Bronchial epithelial cell (primary cell): ENCODE results near the gene TAC3. TPM values are rescaled to one million over a fixed set of nuclear protein-coding genes. Genes with fewer than 3 reads are reported as not detected.

ENCODE experiments used
- DNase-seq: peaks from one replicate; pipeline ENCODE4 v3.0.0-alpha.2; 2010; ENCODE audit warnings: low read depth
- FAIRE-seq: peaks from 2 replicates; lab custom pipeline; 2011; peaks lifted over from hg19 to GRCh38; lab: Jason Lieb, UNC
- H3K27me3 ChIP-seq: 2 replicates; pipeline ENCODE4 v1.5.1; 2011; ENCODE audit warnings: low read length; ENCODE audit not compliant: control insufficient read depth, insufficient read depth
- H3K36me3 ChIP-seq: 2 replicates; pipeline ENCODE4 v1.5.1; 2011; ENCODE audit warnings: low read length; ENCODE audit not compliant: control insufficient read depth, insufficient read depth
- H3K4me3 ChIP-seq: 2 replicates; pipeline ENCODE4 v1.5.1; 2011; ENCODE audit warnings: mild to moderate bottlenecking, low read depth, low read length, control low read depth
- CTCF ChIP-seq: IDR thresholded peaks from 2 replicates; pipeline ENCODE4 v1.5.1; 2011; ENCODE audit warnings: mild to moderate bottlenecking, moderate library complexity, low read length, control low read depth, inconsistent platforms; ENCODE audit not compliant: insufficient read depth, severe bottlenecking
- total RNA-seq: library from RNA; depleted of rRNA; stranded (reverse); fragments of >200 nt; gene quantifications from 2 replicates; pipeline ENCODE4 v1.2.1, GENCODE V29; 2014

TAC3 gene
- total RNA-seq, 1 donor from 2014 or later, result not detected

- Histone ChIP-seq H3K4me3 (no peak overlapping the region), H3K36me3 (peaks cover 8% of the 10 kb centered on the region), H3K27me3 (no peaks in the 10 kb centered on the region)
- no peak for TF ChIP-seq CTCF
- no peak for DNase-seq
- FAIRE-seq, result no peak
Observed at GRCh38 chr12:57004651-57005050, 11.7 kb downstream of the TAC3 start.

- no peaks in the 10 kb centered on the region for H3K27me3 ChIP-seq
- no peak for DNase-seq
- FAIRE-seq, result no peak
- TF ChIP-seq CTCF, result no peak
- no peak overlapping the region for H3K4me3 ChIP-seq
- H3K36me3 ChIP-seq, result peaks cover 8% of the 10 kb centered on the region
Observed at GRCh38 chr12:57003395-57003794, 12.9 kb downstream of the TAC3 start.

GRCh38 chr12:57001448-57001906 is 14.9 kb downstream of the TAC3 start:
- Histone ChIP-seq H3K27me3 (no peaks in the 10 kb centered on the region), H3K36me3 (peaks cover 8% of the 10 kb centered on the region), H3K4me3 (no peak overlapping the region)
- no peak for FAIRE-seq
- peak; percentile 86 for TF ChIP-seq CTCF
- peak; percentile 54 for DNase-seq

GRCh38 chr12:57000393-57000792 is 15.9 kb downstream of the TAC3 start:
- no peak overlapping the region for H3K4me3 ChIP-seq
- no peak for FAIRE-seq
- H3K36me3 ChIP-seq, result peaks cover 8% of the 10 kb centered on the region
- TF ChIP-seq CTCF, result no peak
- no peak for DNase-seq
- no peaks in the 10 kb centered on the region for H3K27me3 ChIP-seq

GRCh38 chr12:56999456-56999855 is 16.9 kb downstream of the TAC3 start:
- Histone ChIP-seq H3K36me3 (peaks cover 8% of the 10 kb centered on the region), H3K4me3 (no peak overlapping the region), H3K27me3 (no peaks in the 10 kb centered on the region)
- no peak for DNase-seq
- FAIRE-seq, result no peak
- TF ChIP-seq CTCF, result no peak

- FAIRE-seq (no peak), DNase-seq (no peak)
- H3K36me3 ChIP-seq, result peaks cover 7% of the 10 kb centered on the region
- no peak for TF ChIP-seq CTCF
- no peak overlapping the region for H3K4me3 ChIP-seq
- no peaks in the 10 kb centered on the region for H3K27me3 ChIP-seq
Observed at GRCh38 chr12:56998981-56999380, 17.3 kb downstream of the TAC3 start.
